Fibroblast of skin of scalp (primary cell): ENCODE results near the gene ZBTB4. TPM values are rescaled to one million over a fixed set of nuclear protein-coding genes. Genes with fewer than 3 reads are reported as not detected.

Source experiments
- DNase-seq: peaks from one replicate; pipeline ENCODE4 v3.0.0-alpha.2; 2013
- polyA plus RNA-seq, 2 experiments: library from polyadenylated mRNA; unstranded; fragments of 120-200 nt; gene quantifications; one replicate each; pipeline ENCODE4 v1.2.1, GENCODE V29; 2013; ENCODE audit not compliant: insufficient read length in 2 of 2

The ZBTB4 gene, protein sequence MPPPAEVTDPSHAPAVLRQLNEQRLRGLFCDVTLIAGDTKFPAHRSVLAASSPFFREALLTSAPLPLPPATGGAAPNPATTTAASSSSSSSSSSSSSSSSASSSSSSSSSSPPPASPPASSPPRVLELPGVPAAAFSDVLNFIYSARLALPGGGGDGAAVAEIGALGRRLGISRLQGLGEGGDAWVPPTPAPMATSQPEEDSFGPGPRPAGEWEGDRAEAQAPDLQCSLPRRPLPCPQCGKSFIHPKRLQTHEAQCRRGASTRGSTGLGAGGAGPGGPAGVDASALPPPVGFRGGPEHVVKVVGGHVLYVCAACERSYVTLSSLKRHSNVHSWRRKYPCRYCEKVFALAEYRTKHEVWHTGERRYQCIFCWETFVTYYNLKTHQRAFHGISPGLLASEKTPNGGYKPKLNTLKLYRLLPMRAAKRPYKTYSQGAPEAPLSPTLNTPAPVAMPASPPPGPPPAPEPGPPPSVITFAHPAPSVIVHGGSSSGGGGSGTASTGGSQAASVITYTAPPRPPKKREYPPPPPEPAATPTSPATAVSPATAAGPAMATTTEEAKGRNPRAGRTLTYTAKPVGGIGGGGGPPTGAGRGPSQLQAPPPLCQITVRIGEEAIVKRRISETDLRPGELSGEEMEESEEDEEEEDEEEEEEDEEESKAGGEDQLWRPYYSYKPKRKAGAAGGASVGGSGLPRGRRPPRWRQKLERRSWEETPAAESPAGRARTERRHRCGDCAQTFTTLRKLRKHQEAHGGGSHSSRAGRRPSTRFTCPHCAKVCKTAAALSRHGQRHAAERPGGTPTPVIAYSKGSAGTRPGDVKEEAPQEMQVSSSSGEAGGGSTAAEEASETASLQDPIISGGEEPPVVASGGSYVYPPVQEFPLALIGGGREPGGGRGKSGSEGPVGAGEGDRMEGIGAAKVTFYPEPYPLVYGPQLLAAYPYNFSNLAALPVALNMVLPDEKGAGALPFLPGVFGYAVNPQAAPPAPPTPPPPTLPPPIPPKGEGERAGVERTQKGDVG
- polyA plus RNA-seq (2013, experiment 1 of 2; ENCODE audit: insufficient read length): 37.8 TPM
- polyA plus RNA-seq (2013, experiment 2 of 2; ENCODE audit: insufficient read length): 40.0 TPM

DNA sequence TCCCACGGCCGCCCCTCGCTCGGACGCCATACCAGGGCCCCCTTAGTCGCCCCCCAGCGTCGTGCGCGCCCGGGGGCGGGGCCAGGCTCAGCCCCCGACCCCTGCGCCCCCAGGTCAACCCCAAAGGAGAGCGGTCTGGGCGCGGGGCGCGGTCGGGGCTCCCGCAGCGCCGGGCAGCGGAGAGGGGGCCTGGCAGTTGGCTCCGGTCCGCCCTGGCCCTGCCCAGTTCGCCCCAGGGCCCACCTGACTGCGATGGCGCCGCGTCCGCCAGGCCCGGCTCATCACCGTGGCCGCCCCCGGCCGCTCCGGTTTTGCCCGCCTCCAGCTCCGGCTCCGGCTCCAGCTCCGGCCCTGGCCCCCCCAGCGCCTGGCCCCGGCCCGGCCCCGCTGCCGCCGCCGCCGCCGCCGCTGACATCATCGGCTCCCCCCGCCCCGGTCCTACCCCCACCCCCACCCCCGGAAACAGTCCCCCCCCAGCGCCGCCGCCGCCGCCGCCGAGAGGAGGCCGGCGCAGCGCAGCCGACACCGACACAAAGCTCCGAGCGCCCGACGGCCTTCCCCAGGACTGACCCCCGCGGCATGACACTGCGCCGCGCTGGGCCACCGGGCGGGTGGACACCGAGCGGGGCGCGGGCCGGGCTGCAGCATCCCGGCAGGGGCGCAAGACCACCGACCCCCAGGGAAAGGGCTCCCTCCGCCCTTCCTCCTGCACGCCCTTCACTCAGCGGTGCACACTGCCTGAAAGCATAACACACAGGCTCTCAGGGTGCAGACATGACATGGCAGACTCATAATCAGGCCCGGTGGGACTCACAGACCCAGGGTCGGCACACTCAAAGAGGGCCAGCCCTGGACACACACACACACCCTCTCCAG lies at the start of gene ZBTB4:
Gene ZBTB4 (minus strand): TSS at position 419 of the 876 bp plus-strand sequence. CDS start 12,830 bp downstream, outside the sequence.
- peak; percentile 63 for DNase-seq

DNA sequence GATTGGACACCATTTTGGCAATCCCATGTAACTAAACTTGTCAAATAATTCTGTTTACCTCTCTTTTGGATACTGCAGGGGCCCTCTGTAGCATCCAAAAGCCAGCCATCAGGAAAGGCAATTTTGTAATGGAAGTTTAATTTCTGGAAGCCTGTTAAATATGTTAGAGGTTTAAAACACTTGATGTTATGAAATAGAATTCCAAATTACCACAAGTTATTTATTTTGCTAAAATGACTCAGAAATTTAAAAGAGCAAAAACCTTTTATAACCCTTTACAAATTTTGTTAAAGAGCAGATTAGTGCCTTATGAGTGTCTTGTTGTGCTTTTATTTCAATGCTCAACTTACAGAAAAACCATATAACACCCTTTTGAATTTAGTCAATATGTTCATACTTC lies 49.4 kb upstream of the ZBTB4 start:
- no peak for DNase-seq

- no peak for DNase-seq
Observed at GRCh38 chr17:7523033-7523432, 43.6 kb upstream of the ZBTB4 start.

DNA sequence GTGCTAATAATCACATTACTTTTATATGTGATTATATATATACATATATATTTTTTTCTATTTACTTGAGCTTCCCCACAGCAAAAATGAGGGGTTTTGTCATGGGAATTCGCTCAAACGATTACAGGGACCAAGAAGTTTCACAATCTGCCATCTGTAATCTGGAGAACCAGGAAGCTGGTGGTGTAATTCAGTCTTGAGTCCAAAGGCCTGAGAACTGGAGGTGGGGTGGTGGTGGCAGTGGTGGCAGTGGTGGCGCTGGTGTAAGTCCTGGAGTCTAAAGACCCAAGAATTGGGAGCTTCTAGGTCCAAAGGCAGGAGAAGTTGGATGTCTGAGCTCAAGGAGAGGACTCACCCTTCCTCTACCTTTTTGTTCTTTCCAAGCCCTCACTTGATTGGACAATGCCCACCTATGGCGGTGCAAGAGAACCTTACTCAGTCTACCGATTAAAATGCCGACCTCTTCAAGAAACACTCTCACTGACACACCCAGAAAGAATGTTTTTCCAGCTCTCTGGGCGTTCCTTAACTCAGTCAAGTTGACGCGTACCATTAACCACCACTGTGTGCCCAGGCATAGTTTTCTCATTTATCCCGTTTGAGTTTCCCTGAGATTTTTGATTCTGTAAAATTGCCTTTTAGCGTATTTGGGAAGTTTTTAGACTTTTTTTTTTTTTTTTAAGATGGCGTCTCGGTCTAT lies 36.6 kb upstream of the ZBTB4 start:
- DNase-seq: no peak

GRCh38 chr17:7513850-7514419 lies 34.5 kb upstream of the ZBTB4 start:
- DNase-seq: no peak

DNA sequence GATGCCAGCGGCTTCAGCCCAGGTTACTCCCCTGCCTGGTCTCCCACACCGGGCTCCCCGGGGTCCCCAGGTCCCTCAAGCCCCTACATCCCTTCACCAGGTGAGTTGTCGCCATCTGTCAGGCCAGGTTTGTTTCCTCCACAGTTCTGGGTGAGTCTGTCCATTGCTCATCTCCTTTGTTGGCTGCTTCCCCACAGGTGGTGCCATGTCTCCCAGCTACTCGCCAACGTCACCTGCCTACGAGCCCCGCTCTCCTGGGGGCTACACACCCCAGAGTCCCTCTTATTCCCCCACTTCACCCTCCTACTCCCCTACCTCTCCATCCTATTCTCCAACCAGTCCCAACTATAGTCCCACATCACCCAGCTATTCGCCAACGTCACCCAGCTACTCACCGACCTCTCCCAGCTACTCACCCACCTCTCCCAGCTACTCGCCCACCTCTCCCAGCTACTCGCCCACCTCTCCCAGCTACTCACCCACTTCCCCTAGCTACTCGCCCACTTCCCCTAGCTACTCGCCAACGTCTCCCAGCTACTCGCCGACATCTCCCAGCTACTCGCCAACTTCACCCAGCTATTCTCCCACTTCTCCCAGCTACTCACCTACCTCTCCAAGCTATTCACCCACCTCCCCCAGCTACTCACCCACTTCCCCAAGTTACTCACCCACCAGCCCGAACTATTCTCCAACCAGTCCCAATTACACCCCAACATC lies 33.6 kb upstream of the ZBTB4 start:
- no peak for DNase-seq

DNA sequence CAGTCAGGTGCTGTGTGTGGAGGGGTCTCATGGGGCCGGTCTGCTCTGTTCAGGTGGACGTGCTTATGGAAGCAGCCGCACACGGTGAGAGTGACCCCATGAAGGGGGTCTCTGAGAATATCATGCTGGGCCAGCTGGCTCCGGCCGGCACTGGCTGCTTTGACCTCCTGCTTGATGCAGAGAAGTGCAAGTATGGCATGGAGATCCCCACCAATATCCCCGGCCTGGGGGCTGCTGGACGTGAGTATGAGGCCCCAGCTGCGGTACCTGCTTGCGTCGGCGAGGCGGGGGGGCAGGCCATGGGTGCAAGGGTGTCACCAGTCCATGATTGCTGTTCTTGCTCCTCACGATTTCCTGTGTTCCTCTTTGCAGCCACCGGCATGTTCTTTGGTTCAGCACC lies 32.7 kb upstream of the ZBTB4 start:
- no peak for DNase-seq

- DNase-seq: no peak
Observed at GRCh38 chr17:7511108-7511507, 31.7 kb upstream of the ZBTB4 start.

- DNase-seq: no peak
Observed at GRCh38 chr17:7509937-7510336, 30.5 kb upstream of the ZBTB4 start.

GRCh38 chr17:7508846-7509245 lies 29.4 kb upstream of the ZBTB4 start:
- no peak for DNase-seq

DNA sequence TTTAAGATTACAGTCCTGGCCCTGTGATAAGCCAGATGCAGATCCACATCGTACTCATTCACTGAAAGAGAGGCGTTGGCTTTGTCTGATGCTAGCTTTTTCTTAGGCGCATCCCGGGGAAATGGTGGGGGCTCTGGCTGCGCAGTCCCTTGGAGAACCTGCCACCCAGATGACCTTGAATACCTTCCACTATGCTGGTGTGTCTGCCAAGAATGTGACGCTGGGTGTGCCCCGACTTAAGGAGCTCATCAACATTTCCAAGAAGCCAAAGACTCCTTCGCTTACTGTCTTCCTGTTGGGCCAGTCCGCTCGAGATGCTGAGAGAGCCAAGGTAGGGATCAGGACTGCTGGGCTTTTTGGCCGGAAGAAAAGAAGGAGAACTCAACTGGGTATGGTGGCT lies 28.7 kb upstream of the ZBTB4 start:
- no peak for DNase-seq

DNA sequence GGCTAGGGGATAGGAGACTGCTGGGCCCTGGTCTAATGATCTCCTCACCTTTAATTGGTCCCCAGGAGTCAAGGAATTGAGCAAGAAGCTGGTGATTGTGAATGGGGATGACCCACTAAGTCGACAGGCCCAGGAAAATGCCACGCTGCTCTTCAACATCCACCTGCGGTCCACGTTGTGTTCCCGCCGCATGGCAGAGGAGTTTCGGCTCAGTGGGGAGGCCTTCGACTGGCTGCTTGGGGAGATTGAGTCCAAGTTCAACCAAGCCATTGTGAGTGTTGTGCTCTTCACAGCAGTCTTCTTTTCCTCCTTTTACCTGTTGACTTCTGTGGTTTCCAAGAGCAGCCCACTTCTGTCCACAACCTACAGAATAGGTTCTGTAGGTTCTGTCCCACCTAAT lies 24.1 kb upstream of the ZBTB4 start:
- DNase-seq: no peak

GRCh38 chr17:7502987-7503386 lies 23.6 kb upstream of the ZBTB4 start:
- no peak for DNase-seq

- DNase-seq: no peak
Observed at GRCh38 chr17:7502171-7502847, 22.9 kb upstream of the ZBTB4 start.

DNA sequence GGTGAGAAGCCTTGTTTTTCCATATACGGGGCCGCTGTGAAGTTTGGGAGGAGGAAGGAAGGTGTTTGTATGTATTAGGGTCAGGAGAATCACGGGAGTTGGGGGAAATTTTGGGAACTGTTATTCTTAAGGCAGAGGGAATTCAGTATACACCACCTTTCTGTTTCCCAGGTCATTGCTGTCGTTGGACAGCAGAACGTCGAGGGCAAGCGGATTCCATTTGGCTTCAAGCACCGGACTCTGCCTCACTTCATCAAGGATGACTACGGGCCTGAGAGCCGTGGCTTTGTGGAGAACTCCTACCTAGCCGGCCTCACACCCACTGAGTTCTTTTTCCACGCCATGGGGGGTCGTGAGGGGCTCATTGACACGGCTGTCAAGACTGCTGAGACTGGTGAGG lies 22.3 kb upstream of the ZBTB4 start:
- DNase-seq: no peak

DNA sequence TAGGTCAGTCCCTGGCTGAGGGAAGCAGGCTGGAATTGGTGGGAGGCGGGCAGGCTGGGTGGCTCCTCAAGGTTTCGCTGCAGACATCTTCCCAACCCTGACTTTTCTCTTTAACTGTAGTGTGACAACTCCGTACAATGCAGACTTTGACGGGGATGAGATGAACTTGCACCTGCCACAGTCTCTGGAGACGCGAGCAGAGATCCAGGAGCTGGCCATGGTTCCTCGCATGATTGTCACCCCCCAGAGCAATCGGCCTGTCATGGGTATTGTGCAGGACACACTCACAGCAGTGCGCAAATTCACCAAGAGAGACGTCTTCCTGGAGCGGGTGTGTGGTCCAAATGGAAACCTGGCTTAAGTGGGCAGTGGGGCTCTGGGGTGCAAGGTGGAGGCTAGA lies 19.7 kb upstream of the ZBTB4 start:
- no peak for DNase-seq

DNA sequence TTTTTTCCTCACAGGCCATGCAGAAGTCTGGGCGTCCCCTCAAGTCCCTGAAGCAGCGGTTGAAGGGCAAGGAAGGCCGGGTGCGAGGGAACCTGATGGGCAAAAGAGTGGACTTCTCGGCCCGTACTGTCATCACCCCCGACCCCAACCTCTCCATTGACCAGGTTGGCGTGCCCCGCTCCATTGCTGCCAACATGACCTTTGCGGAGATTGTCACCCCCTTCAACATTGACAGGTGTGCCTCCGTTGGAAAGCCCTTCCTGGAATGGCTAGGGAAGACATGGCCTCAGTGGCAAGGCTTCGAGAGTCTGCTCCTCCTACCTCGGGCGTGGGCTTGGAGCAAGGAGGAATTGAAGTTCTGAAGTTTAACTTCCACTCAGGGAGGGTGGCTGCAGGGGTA lies 18.2 kb upstream of the ZBTB4 start:
- DNase-seq: no peak

- DNase-seq: no peak
Observed at GRCh38 chr17:7497228-7497627, 17.8 kb upstream of the ZBTB4 start.

GRCh38 chr17:7496470-7497183 lies 17.2 kb upstream of the ZBTB4 start:
- no peak for DNase-seq
